Natural killer cell (primary cell): ENCODE measurements around the gene CNPY4. TPM values are rescaled to one million over a fixed set of nuclear protein-coding genes. Genes with fewer than 3 reads are reported as not detected.

Source experiments
- ATAC-seq, 3 donors: fragments of 150-1000 bp in 2 of 3; fragments of 200-7000 bp in 1 of 3; cut with Tn5 transposase; 1 replicate in 1 of 3; 2 replicates in 2 of 3; pipeline ENCODE4 v1.10.0; 2021; ENCODE audit warnings: mild to moderate bottlenecking in 2 of 3, moderate library complexity in 2 of 3
- DNase-seq, 2 donors: peaks; one replicate each; pipeline versions ENCODE4 v3.0.0 to v3.0.0-alpha.2; 2013 to 2021; ENCODE audit warnings: mixed read lengths in 1 of 2
- H3K27ac ChIP-seq: one replicate; pipeline ENCODE4 v1.5.1; 2013; ENCODE audit warnings: mild to moderate bottlenecking, low read length
- H3K27me3 ChIP-seq: one replicate; pipeline ENCODE4 v1.6.1; 2013; ENCODE audit warnings: low read length; ENCODE audit not compliant: control insufficient read depth, insufficient read depth
- H3K36me3 ChIP-seq: one replicate; pipeline ENCODE4 v1.6.1; 2013; ENCODE audit warnings: low read length; ENCODE audit not compliant: control insufficient read depth, insufficient read depth
- H3K4me1 ChIP-seq: one replicate; pipeline ENCODE4 v1.6.1; 2013; ENCODE audit warnings: low read length; ENCODE audit not compliant: control insufficient read depth, insufficient read depth
- H3K4me3 ChIP-seq: one replicate; pipeline ENCODE4 v1.5.1; 2013; ENCODE audit warnings: low read length
- H3K9me3 ChIP-seq: one replicate; pipeline ENCODE4 v1.6.1; 2013; ENCODE audit warnings: low read length; ENCODE audit not compliant: control insufficient read depth, insufficient read depth
- H3K27ac Mint-ChIP-seq, 2 donors: one replicate each; pipeline ENCODE4 v1.8.0; 2022; ENCODE audit warnings: mild to moderate bottlenecking in 2 of 2, mixed read lengths in 2 of 2, moderate library complexity in 1 of 2
- H3K27me3 Mint-ChIP-seq, 2 donors: one replicate each; pipeline ENCODE4 v1.8.0; 2022; ENCODE audit warnings: low read depth in 2 of 2, mixed read lengths in 2 of 2
- H3K36me3 Mint-ChIP-seq: one replicate; pipeline ENCODE4 v1.8.0; 2022; ENCODE audit warnings: mixed read lengths
- H3K4me1 Mint-ChIP-seq, 2 donors: one replicate each; pipeline ENCODE4 v1.8.0; 2022; ENCODE audit warnings: mixed read lengths in 2 of 2
- H3K4me3 Mint-ChIP-seq: one replicate; pipeline ENCODE4 v1.8.0; 2022; ENCODE audit warnings: mild to moderate bottlenecking, moderate library complexity, mixed read lengths
- H3K9me3 Mint-ChIP-seq, 2 donors: one replicate each; pipeline ENCODE4 v1.8.0; 2022; ENCODE audit warnings: mixed read lengths in 2 of 2
- CTCF ChIP-seq: fragments of 200-600 bp; IDR thresholded peaks from one replicate; pipeline ENCODE4 v1.8.0; 2022; ENCODE audit warnings: antibody characterized with exemption
- WGBS: methylation state at CpG from one replicate; pipeline ENCODE4 v1.1.7; 2013; ENCODE audit warnings: missing lambda C conversion rate; ENCODE audit not compliant: insufficient coverage; 5-methylcytosine and 5-hydroxymethylcytosine counted together
- intact Hi-C: fragments of 100-400 bp; cut with micrococcal nuclease; formaldehyde crosslinking; loops from one replicate; pipeline ENCODE4 v1.14.2; 2022
- total RNA-seq, 4 donors: library from RNA; stranded (reverse); fragments of 120-200 nt in 1 of 4; gene quantifications; one replicate each; pipeline versions ENCODE4 v1.2.3 to v1.2.4, GENCODE V29; 2013 to 2022

CNPY4 gene
- 10 to 100 TPM; 19.1 to 25.8 (median 23.9) TPM for total RNA-seq
- total RNA-seq (2013): 24.1 TPM

GRCh38 chr7:100119072-100119969 is at the start of gene CNPY4, which contains the start of gene TAF6:
Gene CNPY4 (plus strand): TSS chr7:100119634. CDS start chr7:100119745, 111 bp downstream.
Gene TAF6 (minus strand): TSS chr7:100119358. CDS start chr7:100114209, 5,149 bp downstream.
- no peaks in the 10 kb centered on the region for H3K36me3 ChIP-seq
- intact Hi-C loops: loop anchor here (1.0 to 5.0 kb wide), 3 partner anchors 8 to 37 kb away; partner anchors contain the start of genes AP4M1, MCM7 and ZNF3
- H3K27ac ChIP-seq: peak within 1 kb of the TSS; percentile 89
- peak within 1 kb of the TSS; percentile 73 for H3K4me3 ChIP-seq
- no peaks in the 10 kb centered on the region for H3K9me3 ChIP-seq
- H3K36me3 Mint-ChIP-seq: no peaks in the 10 kb centered on the region
- no peaks in the 10 kb centered on the region for H3K9me3 Mint-ChIP-seq
- peak; percentile 90 to 98 for DNase-seq
- no peaks in the 10 kb centered on the region for H3K27me3 ChIP-seq
- peaks cover 25 to 27% of the 10 kb centered on the region in 2 donors for H3K4me1 Mint-ChIP-seq
- H3K27me3 Mint-ChIP-seq: no peaks in the 10 kb centered on the region
- no peak for TF ChIP-seq CTCF
- ATAC-seq: peak; percentile 80 to 90 (median 86)
- peak within 1 kb of the TSS; percentile 97 for H3K4me3 Mint-ChIP-seq
- peaks cover 22% of the 10 kb centered on the region for H3K4me1 ChIP-seq
- H3K27ac Mint-ChIP-seq: peak within 1 kb of the TSS; percentile 98
- under 1% methylated on average over 47 of the region's 49 CpGs for WGBS

DNA sequence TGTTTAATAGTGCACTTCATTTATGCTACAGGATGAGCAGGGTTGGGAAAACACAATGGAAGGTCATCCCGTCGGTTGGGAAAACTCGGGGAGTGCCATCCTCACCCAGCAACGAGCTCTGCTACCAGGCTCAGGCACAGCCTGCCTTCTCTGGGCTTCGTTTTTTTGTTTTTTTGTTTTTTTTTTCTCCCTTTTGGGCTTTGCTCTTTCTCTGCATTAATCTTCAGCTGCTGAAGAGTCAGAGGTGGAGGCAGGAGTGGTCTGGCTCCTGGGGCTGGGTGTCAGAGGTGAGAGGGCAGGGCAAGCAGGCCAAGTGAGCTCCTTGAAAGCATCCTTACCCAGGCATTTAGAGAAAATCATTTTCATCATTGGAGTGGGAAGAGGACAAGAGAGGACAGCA is 49.4 kb upstream of the CNPY4 start:
- H3K36me3 Mint-ChIP-seq: peaks cover 29% of the 10 kb centered on the region

DNA sequence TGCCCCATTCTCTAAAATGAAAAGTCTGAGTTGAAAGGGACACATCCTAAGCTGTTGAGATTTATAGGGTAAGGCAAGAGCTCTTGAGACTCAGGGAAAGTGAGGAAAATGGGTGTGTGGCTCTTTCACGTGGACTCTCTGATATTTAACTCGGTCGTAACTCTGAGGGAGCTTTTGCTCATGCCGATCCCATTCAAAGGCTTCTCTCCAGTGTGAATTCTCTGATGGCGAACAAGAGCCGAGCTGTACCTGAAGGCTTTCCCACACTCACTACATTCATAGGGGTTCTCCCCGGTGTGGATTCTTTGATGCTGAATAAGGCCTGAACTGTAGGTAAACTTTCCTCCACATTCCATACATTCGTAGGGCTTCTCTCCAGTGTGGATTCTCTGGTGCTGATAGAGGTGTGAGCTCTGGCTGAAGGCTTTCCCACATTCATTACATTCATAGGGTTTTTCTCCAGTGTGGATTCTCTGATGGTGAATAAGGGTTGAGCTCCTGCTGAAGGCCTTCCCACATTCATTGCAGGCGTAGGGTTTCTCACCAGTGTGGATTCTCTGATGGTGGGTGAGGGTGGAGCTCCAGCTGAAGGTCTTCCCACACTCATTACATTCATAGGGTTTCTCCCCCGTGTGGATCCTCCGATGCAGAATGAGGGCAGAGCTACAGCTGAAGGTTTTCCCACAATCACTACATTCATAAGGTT is 48.3 kb upstream of the CNPY4 start:
- no peak for TF ChIP-seq CTCF
- Mint-ChIP-seq H3K4me1 (peaks cover 0 to 7% of the 10 kb centered on the region in 2 donors), H3K36me3 (peaks cover 29% of the 10 kb centered on the region), H3K9me3 (peaks cover 4 to 11% of the 10 kb centered on the region in 2 donors), H3K27me3 (no peaks in the 10 kb centered on the region), H3K4me3 (no peak overlapping the region), H3K27ac (no peak overlapping the region)
- DNase-seq (no peak), ATAC-seq (no peak)
- Histone ChIP-seq H3K4me1 (no peaks in the 10 kb centered on the region), H3K4me3 (no peak overlapping the region), H3K27me3 (no peaks in the 10 kb centered on the region), H3K27ac (no peak overlapping the region), H3K36me3 (peaks cover 58% of the 10 kb centered on the region), H3K9me3 (peaks cover 34% of the 10 kb centered on the region)
- 96% methylated on average over 6 of the region's 11 CpGs for WGBS
- intact Hi-C loops: no loop called here

More for the DNA sequence above, 49.4 kb upstream of the CNPY4 start:
- ATAC-seq (no peak), DNase-seq (no peak)
- no peaks in the 10 kb centered on the region for H3K4me1 ChIP-seq
- no peak for TF ChIP-seq CTCF
- no peak overlapping the region for H3K27ac ChIP-seq
- H3K27me3 ChIP-seq: no peaks in the 10 kb centered on the region
- Mint-ChIP-seq H3K4me3 (no peak overlapping the region), H3K27me3 (no peaks in the 10 kb centered on the region), H3K9me3 (peaks cover 4 to 11% of the 10 kb centered on the region in 2 donors), H3K4me1 (no peaks in the 10 kb centered on the region), H3K27ac (no peak overlapping the region)
- 95% methylated on average over 5 of the region's 5 CpGs for WGBS
- intact Hi-C loops: no loop called here
- H3K36me3 ChIP-seq: peaks cover 51% of the 10 kb centered on the region
- H3K4me3 ChIP-seq: no peak overlapping the region
- H3K9me3 ChIP-seq: peaks cover 34% of the 10 kb centered on the region
